Measurements from ENCODE around the gene RPS25.
"Not testable (repeated sequence)": the region's sequence is repeated elsewhere in the genome, so short reads cannot be mapped to it uniquely, and the experiment has no call there.

Gene RPS25

DNA sequence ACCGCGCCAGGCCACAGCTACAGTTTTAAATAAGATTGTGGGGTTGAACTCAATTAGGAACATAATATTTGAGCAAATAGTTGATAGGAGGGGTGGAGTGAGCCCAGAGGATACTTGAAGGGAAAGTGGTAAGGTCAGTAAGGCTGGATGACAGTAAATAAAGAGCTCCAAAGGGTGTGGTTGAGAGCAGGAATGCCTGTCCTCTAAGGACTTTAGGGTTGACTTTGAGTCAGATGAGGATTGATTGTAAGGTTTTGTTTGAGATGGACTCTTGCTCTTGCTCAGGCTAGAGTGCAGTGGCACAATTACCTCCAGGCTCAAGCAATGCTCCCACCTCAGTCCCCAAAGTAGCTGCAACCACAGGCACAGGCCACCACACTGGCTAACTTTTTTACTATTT lies 44.2 kb downstream of the RPS25 start:
- DNase-seq (ENCODE audit: low spot score) (no peak), FAIRE-seq (no peak)

DNA sequence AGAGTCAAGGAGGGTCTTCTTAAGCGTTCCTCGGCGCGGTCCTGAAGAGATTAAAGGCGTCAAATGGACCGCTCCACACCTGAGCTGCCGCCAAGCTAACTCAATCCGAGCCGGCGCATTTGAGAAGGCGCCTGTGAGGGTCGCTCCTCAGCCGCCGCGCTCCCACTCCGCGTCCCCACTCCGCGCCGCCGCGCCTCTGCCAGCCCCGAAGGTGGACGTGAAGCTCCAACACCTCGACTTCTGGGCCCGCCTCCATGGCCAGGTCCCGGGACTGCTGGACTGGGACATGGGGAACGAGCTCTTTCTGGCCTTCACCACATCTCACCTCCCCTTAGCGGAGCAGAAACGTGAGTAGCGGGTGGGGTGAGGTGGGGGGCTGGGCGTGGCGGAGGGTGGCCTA lies 46.5 kb downstream of the RPS25 start, which contains the start of gene FOXR1:
TSS of gene FOXR1 (plus strand) at position 116 of the 400 bp plus-strand sequence. CDS start at position 287, 171 bp downstream.
- FAIRE-seq = no peak
- DNase-seq (ENCODE audit: low spot score) = no peak

- DNase-seq (ENCODE audit: low spot score); FAIRE-seq: not testable (repeated sequence)
Observed at GRCh38 chr11:118969508-118969907, 48.6 kb downstream of the RPS25 start.
